ENCODE measurements around the gene SOHLH2.

DNA sequence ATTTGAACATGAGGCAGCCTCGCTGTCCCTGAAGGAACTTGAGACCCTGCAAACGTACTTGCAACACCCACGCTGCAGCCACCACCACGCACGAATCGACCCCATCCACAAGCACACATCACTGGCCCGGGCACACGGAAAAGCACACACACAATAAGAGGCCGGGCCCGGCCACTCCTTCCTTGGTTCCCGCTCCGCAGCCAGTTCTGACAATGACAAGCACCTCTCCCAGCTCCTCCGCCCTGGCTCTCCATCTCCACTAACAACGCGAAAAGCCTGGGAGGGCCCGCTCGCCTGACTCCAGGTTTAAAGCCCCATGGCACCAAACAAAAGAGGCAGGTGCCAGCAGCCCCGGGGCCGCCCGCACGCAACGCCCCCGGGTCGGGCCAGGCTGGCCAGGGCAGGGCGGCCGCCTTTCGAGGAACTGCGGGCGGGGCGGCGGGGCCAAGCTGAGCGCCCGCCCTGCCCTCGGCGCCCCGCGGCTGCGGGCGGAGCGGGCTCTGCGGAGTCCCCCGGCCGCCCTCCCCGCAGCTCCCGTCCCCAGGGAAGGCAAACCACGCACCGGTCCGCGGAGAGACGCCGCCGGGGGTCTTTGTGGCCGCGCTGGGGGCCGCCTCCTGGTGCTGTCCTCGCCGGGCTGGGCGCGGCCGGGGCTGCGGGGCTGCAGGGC, 83.7 kb downstream of the SOHLH2 start:
- no peak for TF ChIP-seq POLR2A (IDR thresholded peaks at IDR 0.05)
- TF ChIP-seq, protein P1, sequence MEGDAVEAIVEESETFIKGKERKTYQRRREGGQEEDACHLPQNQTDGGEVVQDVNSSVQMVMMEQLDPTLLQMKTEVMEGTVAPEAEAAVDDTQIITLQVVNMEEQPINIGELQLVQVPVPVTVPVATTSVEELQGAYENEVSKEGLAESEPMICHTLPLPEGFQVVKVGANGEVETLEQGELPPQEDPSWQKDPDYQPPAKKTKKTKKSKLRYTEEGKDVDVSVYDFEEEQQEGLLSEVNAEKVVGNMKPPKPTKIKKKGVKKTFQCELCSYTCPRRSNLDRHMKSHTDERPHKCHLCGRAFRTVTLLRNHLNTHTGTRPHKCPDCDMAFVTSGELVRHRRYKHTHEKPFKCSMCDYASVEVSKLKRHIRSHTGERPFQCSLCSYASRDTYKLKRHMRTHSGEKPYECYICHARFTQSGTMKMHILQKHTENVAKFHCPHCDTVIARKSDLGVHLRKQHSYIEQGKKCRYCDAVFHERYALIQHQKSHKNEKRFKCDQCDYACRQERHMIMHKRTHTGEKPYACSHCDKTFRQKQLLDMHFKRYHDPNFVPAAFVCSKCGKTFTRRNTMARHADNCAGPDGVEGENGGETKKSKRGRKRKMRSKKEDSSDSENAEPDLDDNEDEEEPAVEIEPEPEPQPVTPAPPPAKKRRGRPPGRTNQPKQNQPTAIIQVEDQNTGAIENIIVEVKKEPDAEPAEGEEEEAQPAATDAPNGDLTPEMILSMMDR (IDR thresholded peaks at IDR 0.05) = no peak
